Measurements from ENCODE around the gene DHRS1.

The DHRS1 gene

GRCh38 chr14:24299255-24300191 is at the start of gene DHRS1, which contains the start of gene NOP9:
Gene DHRS1, minus strand, starts transcription at chr14:24299780. Its CDS starts 674 bp downstream, at chr14:24299106.
Gene NOP9, plus strand, starts transcription at chr14:24299850. Its CDS starts 105 bp downstream, at chr14:24299955.
- in situ Hi-C loops (cut with MboI; ENCODE audit: low sequenced_read_pairs), result loop anchor here (5.0 kb wide), 1 partner anchor 57 kb away; the partner anchor contains the start of gene TINF2

GRCh38 chr14:24348186-24348585 is 48.6 kb upstream of the DHRS1 start:
- in situ Hi-C loops (cut with MboI; ENCODE audit: low sequenced_read_pairs), result no loop called here

- in situ Hi-C loops (cut with MboI; ENCODE audit: low sequenced_read_pairs), result no loop called here
These were observed 47.6 kb upstream of the DHRS1 start for GRCh38 chr14:24347134-24347533.

- in situ Hi-C loops (cut with MboI; ENCODE audit: low sequenced_read_pairs), result no loop called here
These were observed 44.4 kb upstream of the DHRS1 start for GRCh38 chr14:24343795-24344660.

GRCh38 chr14:24342889-24343288 is 43.3 kb upstream of the DHRS1 start:
- in situ Hi-C loops (cut with MboI; ENCODE audit: low sequenced_read_pairs), result no loop called here

GRCh38 chr14:24340606-24341005 is 41.0 kb upstream of the DHRS1 start:
- in situ Hi-C loops (cut with MboI; ENCODE audit: low sequenced_read_pairs), result no loop called here

- in situ Hi-C loops (cut with MboI; ENCODE audit: low sequenced_read_pairs), result no loop called here
These were observed 39.9 kb upstream of the DHRS1 start, which contains the start of gene RIPK3 for GRCh38 chr14:24339284-24340151. Gene RIPK3, minus strand, starts transcription at chr14:24339991. Its CDS starts 165 bp downstream, at chr14:24339826.

- in situ Hi-C loops (cut with MboI; ENCODE audit: low sequenced_read_pairs), result no loop called here
These were observed 39.3 kb upstream of the DHRS1 start for GRCh38 chr14:24338843-24339242.

GRCh38 chr14:24337824-24338175 is 38.2 kb upstream of the DHRS1 start:
- in situ Hi-C loops (cut with MboI; ENCODE audit: low sequenced_read_pairs), result no loop called here

- in situ Hi-C loops (cut with MboI; ENCODE audit: low sequenced_read_pairs), result no loop called here
These were observed 37.7 kb upstream of the DHRS1 start for GRCh38 chr14:24337144-24337823.

- in situ Hi-C loops (cut with MboI; ENCODE audit: low sequenced_read_pairs), result no loop called here
These were observed 36.0 kb upstream of the DHRS1 start for GRCh38 chr14:24335461-24336171.

- in situ Hi-C loops (cut with MboI; ENCODE audit: low sequenced_read_pairs), result loop anchor here (5.0 kb wide), 1 partner anchor 103 kb away; no protein-coding TSS in a partner anchor
These were observed 35.1 kb upstream of the DHRS1 start, which contains the start of gene ADCY4 for GRCh38 chr14:24334431-24335291. Gene ADCY4, minus strand, starts transcription at chr14:24335071. Its CDS starts 419 bp downstream, at chr14:24334652.

GRCh38 chr14:24332268-24332993 is 32.9 kb upstream of the DHRS1 start:
- in situ Hi-C loops (cut with MboI; ENCODE audit: low sequenced_read_pairs), result loop anchor here (5.0 kb wide), 1 partner anchor 105 kb away; no protein-coding TSS in a partner anchor

GRCh38 chr14:24331731-24332267 is 32.2 kb upstream of the DHRS1 start:
- in situ Hi-C loops (cut with MboI; ENCODE audit: low sequenced_read_pairs), result loop anchor here (5.0 kb wide), 1 partner anchor 106 kb away; no protein-coding TSS in a partner anchor

- in situ Hi-C loops (cut with MboI; ENCODE audit: low sequenced_read_pairs), result loop anchor here (5.0 kb wide), 1 partner anchor 106 kb away; no protein-coding TSS in a partner anchor
These were observed 31.5 kb upstream of the DHRS1 start for GRCh38 chr14:24330973-24331674.

- in situ Hi-C loops (cut with MboI; ENCODE audit: low sequenced_read_pairs), result loop anchor here (5.0 kb wide), 1 partner anchor 108 kb away; no protein-coding TSS in a partner anchor
These were observed 30.2 kb upstream of the DHRS1 start for GRCh38 chr14:24329736-24330135.

Data from HL-60/S4 treated with retinoic acid at 250 ng/mL for 4 days and 3 days (cell line).